Hepatocyte (in vitro differentiated cells): ENCODE measurements around the gene ZNF398. TPM values are rescaled to one million over a fixed set of nuclear protein-coding genes. Genes with fewer than 3 reads are reported as not detected.

Experiments used
- DNase-seq: peaks from one replicate; pipeline ENCODE4 v3.0.0-alpha.2; 2016; ENCODE audit warnings: low spot score
- H2AFZ ChIP-seq: fragments of 200-600 bp; sonication (generic); 2 replicates; pipeline ENCODE4 v1.6.0; 2016; ENCODE audit warnings: antibody characterized with exemption, mild to moderate bottlenecking
- H3K27ac ChIP-seq: fragments of 200-600 bp; sonication (generic); 2 replicates; pipeline ENCODE4 v1.5.1; 2016; ENCODE audit warnings: mild to moderate bottlenecking
- H3K27me3 ChIP-seq: fragments of 200-600 bp; sonication (generic); 2 replicates; pipeline ENCODE4 v1.6.1; 2016
- H3K36me3 ChIP-seq: fragments of 200-600 bp; sonication (generic); replicated peaks from 2 replicates; pipeline ENCODE4 v1.5.1; 2016; ENCODE audit warnings: low read depth; ENCODE audit not compliant: insufficient read depth
- H3K4me1 ChIP-seq: fragments of 200-600 bp; sonication (generic); 2 replicates; pipeline ENCODE4 v1.5.1; 2016; ENCODE audit warnings: mild to moderate bottlenecking, moderate library complexity; ENCODE audit not compliant: insufficient read depth
- H3K4me2 ChIP-seq: fragments of 200-600 bp; sonication (generic); 2 replicates; pipeline ENCODE4 v1.6.0; 2016
- H3K4me3 ChIP-seq: fragments of 200-600 bp; sonication (generic); 2 replicates; pipeline ENCODE4 v1.5.1; 2016; ENCODE audit warnings: mild to moderate bottlenecking
- H3K79me2 ChIP-seq: fragments of 200-600 bp; sonication (generic); 2 replicates; pipeline ENCODE4 v1.6.0; 2017; ENCODE audit warnings: mild to moderate bottlenecking
- H3K9me2 ChIP-seq: fragments of 200-600 bp; sonication (generic); replicated peaks from 2 replicates; pipeline ENCODE4 v1.6.0; 2017; ENCODE audit warnings: mild to moderate bottlenecking; ENCODE audit not compliant: insufficient read depth
- H3K9me3 ChIP-seq: fragments of 200-600 bp; sonication (generic); 2 replicates; pipeline ENCODE4 v1.5.1; 2016; ENCODE audit warnings: low read depth, mild to moderate bottlenecking
- H4K20me1 ChIP-seq: fragments of 200-600 bp; sonication (generic); 2 replicates; pipeline ENCODE4 v1.6.0; 2016; ENCODE audit warnings: mild to moderate bottlenecking; ENCODE audit not compliant: insufficient read depth, poor library complexity, severe bottlenecking
- EZH2 ChIP-seq: fragments of 200-600 bp; sonication (generic); IDR thresholded peaks from 2 replicates; pipeline ENCODE4 v1.6.1; 2016; ENCODE audit warnings: antibody characterized with exemption, mild to moderate bottlenecking, borderline replicate concordance
- EZH2phosphoT487 ChIP-seq: fragments of 200-600 bp; sonication (generic); IDR thresholded peaks from one replicate; pipeline ENCODE4 v1.6.1; 2018; ENCODE audit warnings: antibody characterized with exemption, mild to moderate bottlenecking, low read depth, moderate library complexity; ENCODE audit not compliant: unreplicated experiment, severe bottlenecking
- WGBS: methylation state at CpG from one replicate; pipeline ENCODE4 v1.1.6; 2016; ENCODE audit warnings: low lambda C conversion rate; ENCODE audit errors: missing lambda C conversion rate; 5-methylcytosine and 5-hydroxymethylcytosine counted together
- polyA plus RNA-seq: library from polyadenylated mRNA; unstranded; fragments of >200 nt; fragmentation: Nextera tagmentation; extraction: Ambion mirVana; gene quantifications from 2 replicates; pipeline ENCODE4 v1.2.1, GENCODE V29; 2016
- total RNA-seq: library from RNA; depleted of rRNA; stranded (reverse); fragments of >200 nt; gene quantifications from 2 replicates; pipeline ENCODE4 v1.2.3, GENCODE V29; 2014
- TF ChIP-seq, protein P1 (sequence below): fragments of 200-600 bp; sonication (generic); IDR thresholded peaks from 2 replicates; pipeline ENCODE4 v1.5.1; 2016; ENCODE audit warnings: antibody characterized with exemption, mild to moderate bottlenecking; ENCODE audit not compliant: poor library complexity

ZNF398 gene
- total and polyA plus RNA-seq, 2 experiments from 2014 or later: 8.1 to 12.5 TPM

DNA sequence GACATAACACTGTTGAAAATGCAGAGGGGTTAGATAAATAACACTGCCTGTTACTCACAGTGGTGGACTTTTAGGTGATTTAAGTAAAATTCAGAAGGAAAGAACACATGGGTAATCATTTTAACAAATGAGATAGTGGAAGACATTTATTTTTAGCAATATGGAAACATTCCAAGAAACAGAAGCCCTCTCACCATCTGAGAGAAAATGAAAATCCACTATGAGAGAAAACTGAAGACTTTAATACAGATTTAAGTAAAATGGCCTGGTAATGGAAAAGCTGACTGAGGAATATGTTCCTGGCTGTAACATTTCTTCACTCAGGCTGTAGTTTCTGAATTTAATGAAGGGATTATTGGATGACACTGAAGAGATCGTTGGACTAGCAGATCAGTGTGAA, 44.6 kb upstream of the ZNF398 start:
- Histone ChIP-seq H3K4me3 (no peak overlapping the region), H3K4me2 (no peak overlapping the region), H3K79me2 (no peaks in the 10 kb centered on the region), H3K27ac (no peak overlapping the region), H3K9me3 (no peaks in the 10 kb centered on the region), H4K20me1 (no peaks in the 10 kb centered on the region), H3K27me3 (no peaks in the 10 kb centered on the region), H3K9me2 (no peaks in the 10 kb centered on the region), H3K4me1 (no peaks in the 10 kb centered on the region), H3K36me3 (no peaks in the 10 kb centered on the region), H2AFZ (no peak overlapping the region)
- WGBS: 73% methylated on average over 1 of the region's 1 CpG
- TF ChIP-seq EZH2 (no peak), EZH2phosphoT487 (no peak)
- TF ChIP-seq, protein P1, sequence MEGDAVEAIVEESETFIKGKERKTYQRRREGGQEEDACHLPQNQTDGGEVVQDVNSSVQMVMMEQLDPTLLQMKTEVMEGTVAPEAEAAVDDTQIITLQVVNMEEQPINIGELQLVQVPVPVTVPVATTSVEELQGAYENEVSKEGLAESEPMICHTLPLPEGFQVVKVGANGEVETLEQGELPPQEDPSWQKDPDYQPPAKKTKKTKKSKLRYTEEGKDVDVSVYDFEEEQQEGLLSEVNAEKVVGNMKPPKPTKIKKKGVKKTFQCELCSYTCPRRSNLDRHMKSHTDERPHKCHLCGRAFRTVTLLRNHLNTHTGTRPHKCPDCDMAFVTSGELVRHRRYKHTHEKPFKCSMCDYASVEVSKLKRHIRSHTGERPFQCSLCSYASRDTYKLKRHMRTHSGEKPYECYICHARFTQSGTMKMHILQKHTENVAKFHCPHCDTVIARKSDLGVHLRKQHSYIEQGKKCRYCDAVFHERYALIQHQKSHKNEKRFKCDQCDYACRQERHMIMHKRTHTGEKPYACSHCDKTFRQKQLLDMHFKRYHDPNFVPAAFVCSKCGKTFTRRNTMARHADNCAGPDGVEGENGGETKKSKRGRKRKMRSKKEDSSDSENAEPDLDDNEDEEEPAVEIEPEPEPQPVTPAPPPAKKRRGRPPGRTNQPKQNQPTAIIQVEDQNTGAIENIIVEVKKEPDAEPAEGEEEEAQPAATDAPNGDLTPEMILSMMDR: no peak
- no peak for DNase-seq

DNA sequence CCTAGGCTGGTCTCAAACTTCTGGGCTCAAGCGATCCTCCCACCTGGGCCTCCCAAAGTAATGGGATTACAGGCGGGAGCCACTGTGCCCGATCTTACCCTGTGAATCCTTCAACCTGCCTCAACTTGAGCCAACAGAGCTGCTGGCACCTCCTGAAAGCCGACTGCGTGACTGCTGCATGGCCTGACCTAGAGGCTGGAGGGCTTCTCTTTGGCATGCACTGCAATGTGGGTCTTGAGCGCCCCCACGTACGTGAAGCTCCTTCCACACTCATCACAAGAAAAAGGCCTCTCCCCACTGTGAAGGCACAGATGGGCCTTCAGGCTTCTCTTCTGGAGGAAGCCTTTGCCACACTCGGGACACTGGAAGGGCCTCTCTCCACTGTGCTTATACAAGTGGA, 43.8 kb upstream of the ZNF398 start:
- no peak overlapping the region for H3K4me3 ChIP-seq
- H3K27ac ChIP-seq: no peak overlapping the region
- no peaks in the 10 kb centered on the region for H3K79me2 ChIP-seq
- H3K36me3 ChIP-seq: no peaks in the 10 kb centered on the region
- TF ChIP-seq EZH2phosphoT487: no peak
- no peak for TF ChIP-seq EZH2
- TF ChIP-seq, protein P1: no peak
- no peaks in the 10 kb centered on the region for H4K20me1 ChIP-seq
- H3K9me3 ChIP-seq: no peaks in the 10 kb centered on the region
- no peaks in the 10 kb centered on the region for H3K27me3 ChIP-seq
- no peak for DNase-seq
- no peaks in the 10 kb centered on the region for H3K9me2 ChIP-seq
- WGBS: 90% methylated on average over 9 of the region's 9 CpGs
- H3K4me1 ChIP-seq: no peaks in the 10 kb centered on the region
- H2AFZ ChIP-seq: no peak overlapping the region
- H3K4me2 ChIP-seq: no peak overlapping the region

DNA sequence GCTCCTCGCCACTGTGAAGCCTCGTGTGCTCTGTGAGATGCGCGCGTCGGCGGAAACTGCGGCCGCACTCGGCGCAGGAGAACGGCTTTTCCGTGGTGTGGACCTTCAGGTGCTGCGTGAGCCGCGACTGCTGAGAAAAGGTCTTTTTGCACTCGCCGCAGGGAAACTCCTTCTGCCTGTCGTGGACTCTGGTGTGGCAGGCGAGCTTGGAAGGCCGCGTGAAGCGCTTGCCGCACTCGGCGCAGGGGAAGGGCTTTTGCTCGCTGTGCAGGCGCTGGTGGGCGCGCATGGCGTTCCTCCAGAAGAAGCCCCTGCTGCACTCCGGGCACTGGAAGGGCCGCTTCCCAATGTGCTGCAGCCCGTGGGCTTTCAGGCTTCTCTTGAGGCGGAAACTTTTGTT, 43.0 kb upstream of the ZNF398 start:
- H3K9me3 ChIP-seq: no peaks in the 10 kb centered on the region
- H3K27ac ChIP-seq: no peak overlapping the region
- H3K27me3 ChIP-seq: no peaks in the 10 kb centered on the region
- no peaks in the 10 kb centered on the region for H3K36me3 ChIP-seq
- H4K20me1 ChIP-seq: no peaks in the 10 kb centered on the region
- H3K4me2 ChIP-seq: no peak overlapping the region
- H3K4me1 ChIP-seq: no peaks in the 10 kb centered on the region
- H3K79me2 ChIP-seq: no peaks in the 10 kb centered on the region
- H3K9me2 ChIP-seq: no peaks in the 10 kb centered on the region
- TF ChIP-seq EZH2phosphoT487: no peak
- TF ChIP-seq, protein P1: no peak
- TF ChIP-seq EZH2: no peak
- no peak overlapping the region for H3K4me3 ChIP-seq
- H2AFZ ChIP-seq: no peak overlapping the region
- no peak for DNase-seq
- 97% methylated on average over 35 of the region's 35 CpGs for WGBS

DNA sequence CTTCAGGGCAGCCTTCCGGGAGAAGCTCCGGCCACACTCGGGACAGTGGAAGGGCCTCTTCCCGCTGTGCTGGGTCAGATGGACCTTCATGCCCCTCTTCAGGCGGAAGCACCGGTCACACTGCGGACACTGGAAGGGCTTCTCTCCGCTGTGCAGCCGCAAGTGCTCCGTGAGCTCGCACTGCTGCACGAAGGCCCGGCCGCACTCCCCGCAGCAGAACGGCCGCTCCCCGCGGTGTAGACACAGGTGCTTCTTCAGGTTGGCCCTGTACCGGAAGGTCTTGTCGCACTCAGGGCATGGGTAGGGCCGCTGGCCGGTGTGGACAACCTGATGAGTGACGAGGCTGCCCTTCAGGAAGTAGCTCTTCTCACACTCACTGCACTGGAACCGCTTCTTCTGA, 42.5 kb upstream of the ZNF398 start:
- WGBS: 98% methylated on average over 25 of the region's 25 CpGs
- no peak for TF ChIP-seq EZH2phosphoT487
- TF ChIP-seq EZH2: no peak
- TF ChIP-seq, protein P1: no peak
- Histone ChIP-seq H3K4me1 (no peaks in the 10 kb centered on the region), H3K27ac (no peak overlapping the region), H2AFZ (no peak overlapping the region), H3K9me3 (no peaks in the 10 kb centered on the region), H3K4me2 (no peak overlapping the region), H3K9me2 (no peaks in the 10 kb centered on the region), H3K27me3 (no peaks in the 10 kb centered on the region), H4K20me1 (no peaks in the 10 kb centered on the region), H3K79me2 (no peaks in the 10 kb centered on the region), H3K36me3 (no peaks in the 10 kb centered on the region), H3K4me3 (no peak overlapping the region)
- no peak for DNase-seq
